Astrocyte of the spinal cord (primary cell): ENCODE results near the gene MAP1LC3C.

Experiments used
- DNase-seq: peaks from one replicate; pipeline ENCODE4 v3.0.0; 2011; ENCODE audit warnings: low read depth, low spot score
- H3K4me3 ChIP-seq: 2 replicates; pipeline ENCODE4 v1.5.1; 2011; ENCODE audit warnings: low read depth, mild to moderate bottlenecking, low read length, moderate library complexity
- in situ Hi-C: cut with HindIII; loops from 2 replicates; pipeline ENCODE4 v1.10.0; 2017; ENCODE audit warnings: low sequenced_read_pairs
- TF ChIP-seq, protein P1 (sequence below): IDR thresholded peaks from 2 replicates; pipeline ENCODE4 v1.5.1; 2012; ENCODE audit warnings: low read depth, mild to moderate bottlenecking, low read length, inconsistent platforms

MAP1LC3C gene

GRCh38 chr1:241979071-241979470 is 19.8 kb downstream of the MAP1LC3C start:
- H3K4me3 ChIP-seq: no peak overlapping the region
- DNase-seq: no peak
- TF ChIP-seq, protein P1, sequence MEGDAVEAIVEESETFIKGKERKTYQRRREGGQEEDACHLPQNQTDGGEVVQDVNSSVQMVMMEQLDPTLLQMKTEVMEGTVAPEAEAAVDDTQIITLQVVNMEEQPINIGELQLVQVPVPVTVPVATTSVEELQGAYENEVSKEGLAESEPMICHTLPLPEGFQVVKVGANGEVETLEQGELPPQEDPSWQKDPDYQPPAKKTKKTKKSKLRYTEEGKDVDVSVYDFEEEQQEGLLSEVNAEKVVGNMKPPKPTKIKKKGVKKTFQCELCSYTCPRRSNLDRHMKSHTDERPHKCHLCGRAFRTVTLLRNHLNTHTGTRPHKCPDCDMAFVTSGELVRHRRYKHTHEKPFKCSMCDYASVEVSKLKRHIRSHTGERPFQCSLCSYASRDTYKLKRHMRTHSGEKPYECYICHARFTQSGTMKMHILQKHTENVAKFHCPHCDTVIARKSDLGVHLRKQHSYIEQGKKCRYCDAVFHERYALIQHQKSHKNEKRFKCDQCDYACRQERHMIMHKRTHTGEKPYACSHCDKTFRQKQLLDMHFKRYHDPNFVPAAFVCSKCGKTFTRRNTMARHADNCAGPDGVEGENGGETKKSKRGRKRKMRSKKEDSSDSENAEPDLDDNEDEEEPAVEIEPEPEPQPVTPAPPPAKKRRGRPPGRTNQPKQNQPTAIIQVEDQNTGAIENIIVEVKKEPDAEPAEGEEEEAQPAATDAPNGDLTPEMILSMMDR: no peak
- in situ Hi-C loops: no loop called here

- H3K4me3 ChIP-seq: no peak overlapping the region
- TF ChIP-seq, protein P1: no peak
- DNase-seq: no peak
- in situ Hi-C loops: no loop called here
Measured at GRCh38 chr1:241976229-241976628, 22.7 kb downstream of the MAP1LC3C start.

DNA sequence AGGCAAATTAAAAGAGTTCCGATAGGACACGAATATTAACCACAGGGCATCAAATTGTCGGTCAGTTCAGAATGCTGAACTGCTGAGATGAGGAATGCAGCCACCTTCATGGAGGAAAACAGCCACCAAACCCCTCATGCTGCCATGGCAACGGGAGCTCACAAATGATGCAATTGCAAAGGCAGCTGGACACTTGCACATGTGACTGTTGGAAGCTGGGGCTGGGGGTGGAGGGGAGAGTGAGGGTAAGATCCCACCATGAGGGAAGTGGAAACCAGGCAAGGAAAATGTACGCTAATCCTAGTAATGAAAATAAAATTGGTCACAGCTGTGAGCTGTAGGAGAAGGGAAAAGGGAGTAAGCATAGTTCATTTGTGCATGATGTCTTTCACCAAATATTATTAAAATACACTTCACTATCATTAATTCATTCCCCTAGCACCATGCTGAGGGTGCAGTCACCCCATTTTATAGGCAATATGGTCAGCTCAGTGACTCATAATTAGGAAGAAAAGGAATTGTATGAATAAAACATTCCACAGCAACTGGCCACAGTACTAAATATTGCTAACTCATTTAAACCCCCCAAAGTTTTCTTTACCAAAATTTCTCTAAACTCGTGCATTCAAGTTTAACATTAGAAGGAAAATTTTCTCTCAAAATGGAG is 26.1 kb downstream of the MAP1LC3C start:
- TF ChIP-seq, protein P1: no peak
- in situ Hi-C loops: no loop called here
- H3K4me3 ChIP-seq: no peak overlapping the region
- DNase-seq: peak; percentile 59

GRCh38 chr1:241968611-241969010 is 30.3 kb downstream of the MAP1LC3C start:
- TF ChIP-seq, protein P1: no peak
- H3K4me3 ChIP-seq: no peak overlapping the region
- in situ Hi-C loops: no loop called here
- no peak for DNase-seq

DNA sequence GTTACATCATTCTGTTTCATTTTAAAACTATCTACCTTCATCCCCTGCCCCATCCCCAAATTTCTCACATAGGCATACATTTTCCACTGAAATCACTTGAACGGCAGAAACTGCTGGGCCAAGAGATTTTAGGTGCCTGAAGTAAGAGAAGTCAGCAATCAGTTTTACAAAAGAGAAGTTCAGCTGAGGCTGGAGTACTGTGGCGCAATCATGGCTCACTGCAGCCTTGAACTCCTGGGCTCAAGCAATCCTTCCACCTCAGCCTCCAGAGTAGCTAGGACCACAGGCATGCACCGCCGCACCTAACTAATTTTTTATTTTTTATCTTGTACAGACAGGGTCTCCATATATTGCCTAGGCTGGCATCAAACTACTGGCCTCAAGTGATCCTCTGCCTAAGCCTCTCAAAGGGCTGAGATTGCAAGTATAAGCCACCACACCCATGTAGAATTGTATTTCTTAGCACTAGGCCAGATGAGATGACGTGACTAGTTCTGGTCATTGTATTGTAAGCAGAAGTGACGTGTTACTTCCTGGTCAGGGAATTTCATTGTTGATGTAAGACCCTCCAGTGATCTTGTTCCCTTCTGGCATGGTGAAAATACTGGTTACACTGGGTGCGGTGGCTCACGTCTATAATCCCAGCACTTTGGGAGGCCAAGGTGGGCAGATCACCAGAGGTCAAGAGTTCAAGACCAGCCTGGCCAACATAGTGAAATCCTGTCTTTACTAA is 34.2 kb downstream of the MAP1LC3C start:
- no peak for DNase-seq
- TF ChIP-seq, protein P1: no peak
- in situ Hi-C loops: no loop called here
- no peak overlapping the region for H3K4me3 ChIP-seq

DNA sequence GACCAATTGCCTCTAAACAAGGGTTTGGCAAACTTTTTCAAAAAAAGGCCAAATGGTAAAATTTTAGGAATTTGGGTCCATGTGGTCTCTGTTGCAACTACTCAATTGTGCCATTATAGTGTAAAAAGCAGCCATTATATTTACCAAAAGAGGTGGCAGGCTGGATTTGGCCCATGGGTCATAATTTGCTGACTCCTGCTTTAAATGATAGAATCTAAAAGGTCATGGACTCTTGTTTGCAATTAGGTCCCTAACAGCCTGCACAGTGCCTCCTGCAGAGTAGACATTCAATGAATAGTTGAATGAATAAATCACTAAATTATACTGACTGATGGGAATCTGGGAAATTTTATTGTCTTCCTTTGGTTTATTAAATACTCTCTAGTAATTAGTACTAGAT is 35.2 kb downstream of the MAP1LC3C start:
- DNase-seq: no peak
- TF ChIP-seq, protein P1: no peak
- in situ Hi-C loops: no loop called here
- H3K4me3 ChIP-seq: no peak overlapping the region
